Ramos (cell line): ENCODE data around the gene SPRR2F.

Experiments
- in situ Hi-C: fragments of 300-500 bp; cut with MboI; formaldehyde crosslinking; loops from one replicate; pipeline ENCODE4 v1.14.3; 2022; ENCODE audit warnings: low sequenced_read_pairs; ENCODE audit not compliant: unreplicated experiment

Gene SPRR2F

DNA sequence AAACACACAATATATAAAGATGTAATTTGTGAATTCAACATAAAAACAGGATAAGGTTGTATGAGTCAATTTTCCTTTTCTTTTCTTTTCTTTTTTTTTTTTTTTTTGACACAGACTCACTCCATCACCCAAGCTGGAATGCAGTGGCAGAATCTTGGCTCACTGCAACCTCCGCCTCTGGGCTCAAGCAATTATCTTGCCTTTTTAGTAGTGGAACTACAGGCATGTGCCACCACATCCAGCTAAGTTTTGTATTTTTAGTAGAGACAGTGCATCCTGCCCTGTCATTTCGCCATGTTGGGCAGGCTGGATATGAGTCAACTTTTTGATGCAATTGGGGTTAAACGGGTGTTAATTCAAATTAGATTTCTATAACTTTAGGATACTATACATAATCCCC lies 31.6 kb downstream of the SPRR2F start:
- in situ Hi-C loops = no loop called here

DNA sequence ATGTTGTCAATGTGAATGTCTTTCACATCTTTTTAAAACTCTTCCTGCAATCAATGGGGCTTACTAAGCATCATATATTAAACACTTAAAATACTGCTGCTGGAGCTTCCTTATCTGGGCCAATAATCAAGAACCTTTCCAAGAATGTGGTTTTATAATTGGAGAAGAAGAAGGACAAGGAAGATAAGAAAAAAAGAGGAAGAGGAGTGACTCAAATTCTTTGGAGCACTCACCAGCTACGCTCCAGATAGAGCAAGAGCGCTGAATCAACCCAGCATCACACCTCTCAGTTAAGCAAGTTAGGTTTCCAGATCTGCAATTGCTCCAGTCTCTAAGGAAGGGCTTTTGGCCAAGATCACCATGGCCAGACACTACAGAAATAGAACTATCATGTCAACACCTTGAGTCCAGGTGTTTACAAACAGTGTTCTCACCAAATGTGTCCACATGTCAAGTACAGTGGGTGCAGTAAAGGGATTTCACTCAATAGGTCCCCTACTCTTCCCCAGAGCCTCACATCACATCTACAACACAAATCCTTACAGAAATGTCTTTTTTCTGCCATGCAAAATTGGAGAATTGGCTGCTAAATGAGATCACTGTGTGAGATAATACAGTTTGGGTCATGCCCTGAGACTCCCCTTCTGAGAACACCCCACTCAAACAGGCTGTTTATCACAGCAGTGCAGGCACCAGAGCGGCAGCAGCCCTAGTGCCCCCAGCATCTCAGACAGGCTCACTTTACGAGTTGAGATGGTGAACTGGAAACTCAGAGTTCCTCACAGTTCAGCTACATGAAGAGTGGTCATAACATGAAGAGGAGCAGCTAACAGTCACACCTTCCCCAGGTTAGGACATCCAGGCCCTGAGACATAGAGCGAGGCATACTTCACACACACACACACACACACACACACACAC lies 40.2 kb downstream of the SPRR2F start:
- in situ Hi-C loops = no loop called here

DNA sequence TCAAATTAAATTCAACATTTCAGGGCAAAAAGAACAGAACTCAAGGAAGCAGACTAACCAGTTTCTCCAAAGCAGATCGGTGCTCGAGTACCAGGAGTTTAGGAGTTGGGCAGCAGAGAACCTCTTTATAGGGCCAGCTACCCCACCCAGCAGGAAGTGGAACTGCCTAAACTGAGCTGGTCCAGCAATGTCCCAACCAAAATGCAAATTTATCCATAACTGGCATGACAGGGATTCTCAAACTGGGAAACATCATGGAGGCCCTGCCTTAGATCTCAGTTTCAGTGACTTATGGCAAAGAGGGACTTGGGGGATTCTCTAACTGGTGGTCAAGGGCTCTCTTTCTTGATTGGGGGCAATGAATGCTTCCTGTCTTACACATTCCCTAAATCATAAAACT lies 41.8 kb downstream of the SPRR2F start, which contains the start of gene SPRR2B:
Gene SPRR2B (minus strand): TSS at position 101 of the 400 bp plus-strand sequence. CDS start 772 bp downstream, outside the sequence.
- in situ Hi-C loops = no loop called here

DNA sequence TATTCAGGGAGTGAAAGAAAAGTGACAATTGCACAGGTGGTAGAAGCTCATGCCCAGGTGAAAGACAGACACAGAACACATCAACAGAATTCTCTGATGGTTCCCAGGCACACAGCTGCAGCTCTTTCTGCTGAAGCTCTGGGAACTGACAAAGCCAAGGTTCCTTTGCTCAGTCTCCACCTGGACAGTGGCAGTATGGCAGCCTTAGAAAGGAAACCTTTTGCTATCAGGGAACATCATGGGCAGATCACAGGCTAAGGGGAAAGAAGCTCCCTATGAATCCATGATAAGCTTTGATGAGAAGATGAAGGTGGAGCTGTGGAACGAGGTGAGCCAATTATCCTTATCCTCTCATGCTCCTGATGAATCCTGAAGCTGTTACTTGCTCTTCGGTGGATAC lies 43.1 kb downstream of the SPRR2F start:
- in situ Hi-C loops = no loop called here
